Measurements from ENCODE around the gene MRPL22.

DNA sequence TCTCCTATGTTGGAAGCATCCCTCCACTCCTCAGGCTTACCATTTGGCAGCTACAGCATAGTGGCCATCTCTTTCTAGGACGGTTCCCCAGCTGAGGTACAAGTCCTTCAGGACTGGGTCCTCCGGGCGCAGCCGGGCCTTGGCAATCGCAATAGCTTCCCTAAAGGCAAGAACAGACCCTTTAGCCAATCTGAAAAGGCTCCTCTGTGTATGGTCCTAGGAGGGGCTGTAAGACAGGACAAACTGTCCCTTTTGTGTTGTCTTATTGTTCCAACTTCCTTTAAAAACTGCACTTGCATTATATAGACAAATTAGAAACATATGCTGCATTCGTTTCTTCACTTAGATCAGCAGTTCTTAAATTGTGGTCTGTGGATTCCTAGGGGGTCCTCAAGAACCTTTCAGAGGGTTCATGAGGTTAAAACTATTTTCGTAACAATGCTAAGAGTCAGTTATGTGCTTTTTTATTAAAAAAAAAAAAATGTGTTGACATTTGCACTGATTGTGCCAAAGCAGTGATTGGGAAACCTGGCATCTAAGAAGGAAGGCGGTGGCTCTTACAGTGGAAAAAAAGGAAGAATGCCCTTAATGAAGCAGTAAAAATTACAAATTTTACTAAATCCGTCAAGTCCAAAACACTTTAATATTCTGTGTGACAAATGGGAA lies 41.6 kb upstream of the MRPL22 start:
- TF ChIP-seq CTCF (IDR thresholded peaks at IDR 0.05; ENCODE audit: low read depth, low read length, missing input control): no peak
- TF ChIP-seq GABPA (IDR thresholded peaks at IDR 0.05 in 1 of 2, conservative IDR thresholded peaks at IDR 0.05 in 1 of 2): no peak

All from liver (tissue), 3 donors.